ENCODE measurements around the gene TBX20. TPM values are rescaled to one million over a fixed set of nuclear protein-coding genes. Genes with fewer than 3 reads are reported as not detected.

TBX20 gene
- total RNA-seq, 2 experiments from 2014 or later = 0.09 TPM; not detected in 1

GRCh38 chr7:35261476-35262285 is 7.8 kb upstream of the TBX20 start:
- H3K27me3 Mint-ChIP-seq = peaks cover 74% of the 10 kb centered on the region
- H3K9me3 Mint-ChIP-seq (ENCODE audit: low read depth) = no peaks in the 10 kb centered on the region
- H3K4me1 Mint-ChIP-seq = peaks cover 8% of the 10 kb centered on the region
- intact Hi-C loops (cut with DNase I, micrococcal nuclease) = no loop called here
- DNase-seq (no peak), ATAC-seq (no peak)
- ChIA-PET CTCF (interaction anchor here (0.7 kb wide), 1 partner anchor 28 kb away, joined by 3 read pairs; no protein-coding TSS in a partner anchor), POLR2A (interaction anchor here (0.6 kb wide), 1 partner anchor 52 kb away, joined by 3 read pairs; no protein-coding TSS in a partner anchor)
- H3K27ac Mint-ChIP-seq = no peak overlapping the region
- H3K36me3 Mint-ChIP-seq (ENCODE audit: low read depth) = peaks cover 3% of the 10 kb centered on the region
- no peak overlapping the region for H3K4me3 Mint-ChIP-seq

GRCh38 chr7:35261041-35261440 is 7.1 kb upstream of the TBX20 start:
- intact Hi-C loops (cut with DNase I, micrococcal nuclease) = no loop called here
- no peak overlapping the region for H3K4me3 Mint-ChIP-seq
- H3K27ac Mint-ChIP-seq = no peak overlapping the region
- H3K27me3 Mint-ChIP-seq = peaks cover 78% of the 10 kb centered on the region
- no peaks in the 10 kb centered on the region for H3K9me3 Mint-ChIP-seq (ENCODE audit: low read depth)
- POLR2A ChIA-PET = no interaction called here
- ATAC-seq = no peak
- CTCF ChIA-PET = interaction anchor here (0.6 kb wide), 1 partner anchor 436 kb away, joined by 3 read pairs; no protein-coding TSS in a partner anchor
- H3K36me3 Mint-ChIP-seq (ENCODE audit: low read depth) = peaks cover 3% of the 10 kb centered on the region
- DNase-seq = no peak
- peaks cover 8% of the 10 kb centered on the region for H3K4me1 Mint-ChIP-seq

- ChIA-PET POLR2A (no interaction called here), CTCF (interaction anchor here (0.6 kb wide), 1 partner anchor 435 kb away, joined by 3 read pairs; no protein-coding TSS in a partner anchor)
- intact Hi-C loops (cut with DNase I, micrococcal nuclease) = no loop called here
- Mint-ChIP-seq H3K36me3 (ENCODE audit: low read depth) (peaks cover 3% of the 10 kb centered on the region), H3K27ac (no peak overlapping the region), H3K4me1 (peaks cover 8% of the 10 kb centered on the region), H3K4me3 (no peak overlapping the region), H3K27me3 (peaks cover 79% of the 10 kb centered on the region), H3K9me3 (ENCODE audit: low read depth) (peaks cover 2% of the 10 kb centered on the region)
- DNase-seq (no peak), ATAC-seq (no peak)
Measured at GRCh38 chr7:35260246-35260645, 6.3 kb upstream of the TBX20 start.

GRCh38 chr7:35259523-35259908 is 5.6 kb upstream of the TBX20 start:
- Mint-ChIP-seq H3K4me1 (peaks cover 8% of the 10 kb centered on the region), H3K36me3 (ENCODE audit: low read depth) (peaks cover 3% of the 10 kb centered on the region), H3K27me3 (peaks cover 77% of the 10 kb centered on the region), H3K4me3 (no peak overlapping the region), H3K9me3 (ENCODE audit: low read depth) (peaks cover 3% of the 10 kb centered on the region), H3K27ac (no peak overlapping the region)
- no peak for DNase-seq
- no peak for ATAC-seq
- POLR2A ChIA-PET = no interaction called here
- intact Hi-C loops (cut with DNase I, micrococcal nuclease) = loop anchor here in 1 of 2 experiments (10.0 kb wide), 1 partner anchor 1355 kb away; the partner anchor contains the start of gene BMPER
- CTCF ChIA-PET = no interaction called here

- ChIA-PET POLR2A (no interaction called here), CTCF (no interaction called here)
- H3K27me3 Mint-ChIP-seq = peaks cover 81% of the 10 kb centered on the region
- intact Hi-C loops (cut with DNase I, micrococcal nuclease) = loop anchor here in 1 of 2 experiments (10.0 kb wide), 1 partner anchor 1354 kb away; the partner anchor contains the start of gene BMPER
- peaks cover 3% of the 10 kb centered on the region for H3K36me3 Mint-ChIP-seq (ENCODE audit: low read depth)
- no peak overlapping the region for H3K4me3 Mint-ChIP-seq
- DNase-seq (no peak), ATAC-seq (no peak)
- no peak overlapping the region for H3K27ac Mint-ChIP-seq
- peaks cover 3% of the 10 kb centered on the region for H3K9me3 Mint-ChIP-seq (ENCODE audit: low read depth)
- H3K4me1 Mint-ChIP-seq = peaks cover 8% of the 10 kb centered on the region
Measured at GRCh38 chr7:35258868-35259522, 5.1 kb upstream of the TBX20 start.

- no peak for DNase-seq
- intact Hi-C loops (cut with DNase I, micrococcal nuclease) = loop anchor here in 1 of 2 experiments (10.0 kb wide), 1 partner anchor 1353 kb away; the partner anchor contains the start of gene BMPER
- CTCF ChIA-PET = no interaction called here
- H3K9me3 Mint-ChIP-seq (ENCODE audit: low read depth) = peaks cover 3% of the 10 kb centered on the region
- peaks cover 3% of the 10 kb centered on the region for H3K36me3 Mint-ChIP-seq (ENCODE audit: low read depth)
- H3K4me1 Mint-ChIP-seq = peaks cover 12% of the 10 kb centered on the region
- peaks cover 80% of the 10 kb centered on the region for H3K27me3 Mint-ChIP-seq
- H3K4me3 Mint-ChIP-seq = no peak overlapping the region
- POLR2A ChIA-PET = no interaction called here
- no peak overlapping the region for H3K27ac Mint-ChIP-seq
- ATAC-seq = no peak
Measured at GRCh38 chr7:35258125-35258867, 4.4 kb upstream of the TBX20 start.

GRCh38 chr7:35257251-35258124 is 3.6 kb upstream of the TBX20 start:
- H3K27me3 Mint-ChIP-seq = peaks cover 82% of the 10 kb centered on the region
- peaks cover 3% of the 10 kb centered on the region for H3K36me3 Mint-ChIP-seq (ENCODE audit: low read depth)
- DNase-seq = no peak
- POLR2A ChIA-PET = no interaction called here
- CTCF ChIA-PET = interaction anchor here (0.6 kb wide), 1 partner anchor 326 kb away, joined by 3 read pairs; no protein-coding TSS in a partner anchor
- no peak overlapping the region for H3K27ac Mint-ChIP-seq
- H3K9me3 Mint-ChIP-seq (ENCODE audit: low read depth) = peaks cover 3% of the 10 kb centered on the region
- no peak overlapping the region for H3K4me3 Mint-ChIP-seq
- intact Hi-C loops (cut with DNase I, micrococcal nuclease) = loop anchor here in 1 of 2 experiments (10.0 kb wide), 1 partner anchor 1353 kb away; the partner anchor contains the start of gene BMPER
- peaks cover 15% of the 10 kb centered on the region for H3K4me1 Mint-ChIP-seq
- no peak for ATAC-seq

- ATAC-seq (no peak), DNase-seq (no peak)
- no peak overlapping the region for H3K27ac Mint-ChIP-seq
- ChIA-PET CTCF (no interaction called here), POLR2A (no interaction called here)
- peaks cover 3% of the 10 kb centered on the region for H3K9me3 Mint-ChIP-seq (ENCODE audit: low read depth)
- H3K4me1 Mint-ChIP-seq = peaks cover 18% of the 10 kb centered on the region
- intact Hi-C loops (cut with DNase I, micrococcal nuclease) = loop anchor here in 1 of 2 experiments (10.0 kb wide), 1 partner anchor 1352 kb away; the partner anchor contains the start of gene BMPER
- H3K36me3 Mint-ChIP-seq (ENCODE audit: low read depth) = peaks cover 3% of the 10 kb centered on the region
- H3K27me3 Mint-ChIP-seq = peaks cover 86% of the 10 kb centered on the region
- no peak overlapping the region for H3K4me3 Mint-ChIP-seq
Measured at GRCh38 chr7:35256256-35257175, 2.6 kb upstream of the TBX20 start.

GRCh38 chr7:35255443-35256255 is 1.7 kb upstream of the TBX20 start:
- POLR2A ChIA-PET = no interaction called here
- no peak overlapping the region for H3K27ac Mint-ChIP-seq
- intact Hi-C loops (cut with DNase I, micrococcal nuclease) = loop anchor here in 1 of 2 experiments (10.0 kb wide), 1 partner anchor 1351 kb away; the partner anchor contains the start of gene BMPER
- CTCF ChIA-PET = no interaction called here
- no peak overlapping the region for H3K4me3 Mint-ChIP-seq
- peaks cover 85% of the 10 kb centered on the region for H3K27me3 Mint-ChIP-seq
- peaks cover 3% of the 10 kb centered on the region for H3K9me3 Mint-ChIP-seq (ENCODE audit: low read depth)
- DNase-seq = no peak
- H3K36me3 Mint-ChIP-seq (ENCODE audit: low read depth) = peaks cover 3% of the 10 kb centered on the region
- no peak for ATAC-seq
- peaks cover 18% of the 10 kb centered on the region for H3K4me1 Mint-ChIP-seq
